A549 treated with AZD2906 at 1 μM for 4 hours (cell line): ENCODE data around the gene SLC37A2. TPM values are rescaled to one million over a fixed set of nuclear protein-coding genes. Genes with fewer than 3 reads are reported as not detected.

Source experiments
- total RNA-seq: library from RNA; stranded (reverse); fragments of 200-300 nt; extraction: Qiagen RNA extraction; gene quantifications from 5 replicates; pipeline ENCODE4 v1.2.3, GENCODE V29; 2022

Gene SLC37A2
- total RNA-seq = 0.04 to 0.16 TPM (median 0.11 TPM) in 5 replicates

DNA sequence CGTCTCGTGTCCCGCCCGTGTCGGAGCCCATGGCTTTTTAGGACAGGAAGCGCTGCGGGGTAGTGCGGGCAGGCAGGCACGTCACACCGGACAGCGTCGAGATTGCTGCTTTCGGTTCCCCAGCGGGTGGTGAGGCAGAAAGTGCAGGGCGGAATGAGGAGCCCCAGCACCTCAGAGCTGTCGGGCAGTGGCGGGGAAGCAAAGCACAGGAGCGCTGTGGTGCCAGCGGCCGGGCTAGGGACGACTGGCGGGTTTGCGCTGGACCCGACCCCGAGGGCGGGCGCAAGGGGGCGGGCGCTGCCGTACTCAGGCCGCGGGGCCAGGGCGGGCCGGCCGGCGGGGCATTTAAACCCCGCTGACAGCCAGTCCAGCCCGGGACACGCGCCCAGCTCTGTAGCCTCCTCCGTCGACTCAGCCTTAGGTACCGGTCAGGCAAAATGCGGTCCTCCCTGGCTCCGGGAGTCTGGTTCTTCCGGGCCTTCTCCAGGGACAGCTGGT is at the start of gene SLC37A2:
Gene SLC37A2 (plus strand): TSS at position 375 of the 498 bp plus-strand sequence. CDS start 63 bp downstream, at position 438.

GRCh38 chr11:125111343-125112207 is 48.5 kb downstream of the SLC37A2 start, which contains the start of gene TMEM218:
Gene TMEM218, minus strand, starts transcription at chr11:125111626. Its CDS starts 9,385 bp downstream, at chr11:125102241.

Other genes with a start within 250 kb of the SLC37A2 start
- gene ROBO3, start 197.9 kb upstream of the SLC37A2 start, total RNA-seq = 2.3 to 3.4 TPM (median 2.7 TPM) in 5 replicates
- not detected in 5 replicates for gene ROBO4, start 165.4 kb upstream of the SLC37A2 start, total RNA-seq
- not detected in 5 replicates for gene HEPN1, start 144.1 kb upstream of the SLC37A2 start, total RNA-seq
- gene HEPACAM, start 127.3 kb upstream of the SLC37A2 start, total RNA-seq = not detected in 5 replicates
- gene CCDC15, start 109.1 kb upstream of the SLC37A2 start, total RNA-seq = 0.41 to 0.62 TPM (median 0.53 TPM) in 5 replicates
- 18.9 to 22.3 TPM (median 22.1 TPM) in 5 replicates for gene TMEM218, start 48.3 kb downstream of the SLC37A2 start, total RNA-seq
- 0.02 TPM in 1 of 5 replicates, not detected in the others for gene PKNOX2, start 101.4 kb downstream of the SLC37A2 start, total RNA-seq